GM12872 (cell line): ENCODE measurements around the gene BCAS3.

Source experiments
- TF ChIP-seq, protein P1 (sequence below): IDR thresholded peaks from 3 replicates; pipeline ENCODE4 v1.5.1; 2011; ENCODE audit warnings: low read depth, mild to moderate bottlenecking, low read length, moderate library complexity; ENCODE audit not compliant: insufficient read depth

BCAS3 gene

DNA sequence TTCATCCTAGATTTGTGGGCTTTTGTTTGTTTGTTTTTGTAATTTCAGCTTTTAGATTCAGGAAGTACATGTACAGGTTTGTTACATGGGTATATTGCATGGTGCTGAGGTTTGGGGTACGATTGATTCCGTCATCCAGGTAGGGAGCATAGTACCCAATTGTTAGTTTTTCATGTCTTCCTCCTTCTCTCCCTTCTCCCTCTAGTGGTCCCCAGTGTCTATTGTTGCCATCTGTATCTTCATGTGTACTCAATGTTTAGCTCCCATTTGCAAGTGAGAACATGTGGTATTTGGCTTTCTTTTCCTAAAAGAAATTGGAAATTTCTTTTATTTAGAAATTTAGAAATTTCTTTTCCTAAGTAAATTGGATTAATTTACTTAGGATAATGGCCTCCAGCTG, 37.1 kb upstream of the BCAS3 start:
- TF ChIP-seq, protein P1, sequence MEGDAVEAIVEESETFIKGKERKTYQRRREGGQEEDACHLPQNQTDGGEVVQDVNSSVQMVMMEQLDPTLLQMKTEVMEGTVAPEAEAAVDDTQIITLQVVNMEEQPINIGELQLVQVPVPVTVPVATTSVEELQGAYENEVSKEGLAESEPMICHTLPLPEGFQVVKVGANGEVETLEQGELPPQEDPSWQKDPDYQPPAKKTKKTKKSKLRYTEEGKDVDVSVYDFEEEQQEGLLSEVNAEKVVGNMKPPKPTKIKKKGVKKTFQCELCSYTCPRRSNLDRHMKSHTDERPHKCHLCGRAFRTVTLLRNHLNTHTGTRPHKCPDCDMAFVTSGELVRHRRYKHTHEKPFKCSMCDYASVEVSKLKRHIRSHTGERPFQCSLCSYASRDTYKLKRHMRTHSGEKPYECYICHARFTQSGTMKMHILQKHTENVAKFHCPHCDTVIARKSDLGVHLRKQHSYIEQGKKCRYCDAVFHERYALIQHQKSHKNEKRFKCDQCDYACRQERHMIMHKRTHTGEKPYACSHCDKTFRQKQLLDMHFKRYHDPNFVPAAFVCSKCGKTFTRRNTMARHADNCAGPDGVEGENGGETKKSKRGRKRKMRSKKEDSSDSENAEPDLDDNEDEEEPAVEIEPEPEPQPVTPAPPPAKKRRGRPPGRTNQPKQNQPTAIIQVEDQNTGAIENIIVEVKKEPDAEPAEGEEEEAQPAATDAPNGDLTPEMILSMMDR: peak; percentile 56; the same call in 2 of the 3 replicates

DNA sequence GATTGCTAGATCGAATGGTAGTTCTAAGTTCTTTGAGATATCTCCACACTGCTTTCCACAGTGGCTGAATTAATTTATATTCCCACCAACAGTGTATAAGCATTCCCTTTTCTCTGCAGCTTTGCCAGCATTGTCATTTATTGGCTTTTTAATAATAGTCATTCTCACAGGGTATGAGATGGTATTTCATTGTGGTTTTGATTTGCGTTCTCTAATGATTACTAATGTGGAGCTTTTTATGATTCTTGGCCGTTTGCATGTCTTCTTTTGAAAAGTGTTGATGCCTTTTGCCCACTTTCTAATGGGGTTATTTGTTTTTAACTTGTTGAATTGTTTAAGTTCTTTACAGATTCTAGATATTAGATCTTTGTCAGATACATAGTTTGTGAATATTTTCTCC, 36.5 kb upstream of the BCAS3 start:
- TF ChIP-seq, protein P1: no peak

DNA sequence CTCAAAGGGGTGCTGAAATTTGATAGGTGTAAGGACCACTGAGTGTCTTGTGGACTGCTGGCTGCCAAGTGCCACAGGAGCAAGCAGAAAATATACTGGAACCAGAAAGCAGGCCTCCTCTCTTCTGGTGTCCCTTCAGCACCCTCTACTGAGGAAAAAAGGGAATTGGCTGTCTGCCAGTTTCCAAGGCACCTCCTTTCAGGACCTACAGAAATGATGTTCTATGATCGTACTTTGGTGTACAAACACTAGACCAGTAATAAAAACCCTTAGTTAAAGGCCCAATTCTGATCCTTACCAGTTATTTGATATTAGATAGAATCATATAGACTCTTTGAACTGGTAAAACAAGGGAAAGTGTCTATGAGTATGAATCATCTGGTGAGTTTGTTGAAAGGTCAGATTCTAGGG, 35.8 kb upstream of the BCAS3 start:
- TF ChIP-seq, protein P1: peak; percentile 62

DNA sequence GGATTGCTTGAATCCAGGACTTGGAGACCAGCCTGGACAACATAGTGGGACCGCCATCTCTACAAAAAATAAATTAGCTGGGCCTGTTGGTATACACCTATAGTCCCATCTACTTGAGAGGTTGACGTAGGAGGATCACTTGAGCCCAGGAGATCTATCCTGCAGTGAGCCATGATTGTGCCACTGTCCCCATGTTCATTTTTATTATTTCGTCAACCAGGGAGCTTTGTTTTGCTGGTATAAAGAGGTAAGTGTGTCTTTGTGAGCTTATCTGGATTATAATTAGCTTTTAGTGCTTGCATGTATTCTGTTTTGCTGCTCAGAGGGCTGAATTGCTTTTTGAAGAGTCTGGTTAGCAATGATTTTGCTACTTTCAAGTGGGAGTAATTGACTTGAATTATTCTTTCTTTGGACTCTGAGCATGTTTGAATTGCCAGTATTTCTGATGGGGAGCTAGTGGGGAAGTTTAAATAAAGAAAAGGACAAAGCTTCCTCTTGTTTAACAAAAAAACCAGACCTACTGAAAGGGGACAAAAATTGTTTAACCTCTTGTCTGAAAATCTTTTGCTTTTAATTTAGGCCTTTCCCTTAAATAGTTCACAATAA, 31.6 kb upstream of the BCAS3 start:
- TF ChIP-seq, protein P1: no peak

DNA sequence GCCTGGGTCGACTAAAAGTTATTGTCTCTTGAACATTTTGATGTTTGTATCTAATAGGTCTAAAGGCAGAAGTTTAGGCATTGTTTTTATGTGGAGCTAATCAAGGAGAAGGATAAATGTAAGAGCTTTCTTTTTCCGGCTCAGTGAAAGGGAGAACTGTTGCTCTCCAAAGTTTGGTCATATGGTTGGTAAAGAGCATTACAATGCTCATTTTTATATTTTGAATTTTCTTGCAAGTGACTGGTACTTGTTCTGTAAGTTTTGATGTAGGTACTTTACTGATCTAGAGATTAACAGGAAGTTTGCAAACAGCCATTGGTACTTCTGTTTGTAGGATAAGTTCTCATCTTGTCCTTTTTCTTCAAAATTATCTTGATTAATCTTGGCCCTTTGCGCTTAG, 30.9 kb upstream of the BCAS3 start:
- TF ChIP-seq, protein P1: no peak

DNA sequence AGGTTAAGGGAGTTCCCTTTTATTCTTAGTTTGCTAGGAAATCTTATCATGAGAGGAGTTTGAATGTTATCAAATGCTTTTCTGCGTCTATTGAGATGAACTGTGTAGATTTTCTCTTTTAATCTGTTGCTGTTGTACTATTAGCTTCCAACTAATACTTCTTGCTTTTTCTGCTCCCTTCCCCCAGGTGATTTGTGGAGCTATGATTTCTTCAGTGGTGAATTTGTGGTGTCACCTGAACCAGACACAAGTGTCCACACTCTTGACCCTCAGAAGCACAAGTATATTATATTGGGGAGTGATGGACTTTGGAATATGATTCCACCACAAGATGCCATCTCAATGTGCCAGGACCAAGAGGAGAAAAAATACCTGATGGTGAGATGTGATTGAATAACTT, 29.9 kb upstream of the BCAS3 start:
- TF ChIP-seq, protein P1: no peak

DNA sequence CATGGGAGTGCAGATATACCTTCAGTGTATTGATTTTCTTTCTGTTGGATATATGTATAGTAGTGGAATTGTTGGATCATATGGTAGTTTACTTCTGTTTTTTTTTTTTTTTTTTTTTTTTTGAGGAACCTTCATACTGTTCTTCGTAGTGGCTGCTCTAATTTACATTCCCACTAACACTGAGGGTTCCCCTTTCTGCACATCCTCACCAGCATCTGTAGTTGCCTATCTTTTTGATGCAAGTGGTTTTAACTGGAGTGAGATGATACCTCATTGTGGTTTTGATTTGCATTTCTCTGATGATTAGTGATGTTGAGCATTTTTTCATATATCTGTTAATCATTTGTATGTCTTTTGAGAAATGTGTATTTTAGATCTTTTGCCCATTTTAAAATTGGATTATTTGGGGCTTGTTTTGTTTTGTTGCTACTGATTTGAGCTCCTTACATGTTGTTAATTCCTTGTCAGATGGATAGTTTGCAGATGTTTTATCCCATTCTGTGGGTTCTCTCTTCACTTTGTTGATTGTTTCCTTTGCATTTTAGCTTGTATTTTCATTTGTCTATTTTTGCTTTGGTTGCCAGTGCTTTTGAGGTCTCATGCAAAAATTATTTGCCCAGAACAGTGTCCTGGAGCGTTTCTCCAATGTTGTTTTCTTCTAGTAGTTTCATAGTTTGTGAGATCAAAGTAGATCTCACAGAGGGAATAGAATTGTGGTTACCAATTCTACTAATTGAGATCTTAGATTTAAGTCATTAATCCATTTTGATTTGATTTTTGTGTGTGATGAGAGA, 25.0 kb upstream of the BCAS3 start:
- TF ChIP-seq, protein P1: no peak
